ENCODE results near the gene TECPR1. TPM values are rescaled to one million over a fixed set of nuclear protein-coding genes. Genes with fewer than 3 reads are reported as not detected.

The TECPR1 gene
- total RNA-seq, 1 experiment from 2014 or later = 21.5 TPM

DNA sequence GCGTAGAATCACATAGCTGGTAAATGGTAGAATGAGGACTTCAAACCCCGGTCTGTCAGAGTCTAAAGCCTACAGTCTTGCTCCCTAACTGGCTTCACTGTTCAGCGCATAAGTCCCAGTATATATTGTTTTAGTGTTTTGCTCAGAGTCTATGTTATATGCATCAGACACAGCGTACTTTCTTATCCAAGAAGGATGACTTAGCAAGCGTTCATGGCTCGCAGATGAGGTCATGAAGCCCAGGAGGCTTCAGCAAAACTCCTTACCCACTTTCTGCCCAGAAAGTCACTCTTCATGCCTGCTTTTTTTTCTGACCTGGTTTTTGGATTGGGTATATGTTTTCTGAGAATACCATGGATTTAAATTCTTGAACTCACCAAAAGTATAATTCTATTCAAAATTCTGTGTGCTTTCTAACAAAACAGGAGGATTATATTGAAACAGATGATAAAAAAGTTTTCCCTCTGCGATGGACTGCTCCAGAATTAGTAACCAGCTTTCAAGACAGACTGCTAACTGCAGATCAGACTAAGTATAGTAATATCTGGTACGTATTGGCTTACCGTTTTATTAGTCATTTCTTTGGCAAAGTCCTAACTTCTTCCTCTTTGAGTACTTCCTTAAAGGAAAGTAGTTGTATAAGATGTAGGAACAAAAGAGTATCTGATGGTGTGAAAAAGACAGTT is 65.4 kb downstream of the TECPR1 start (continued):
- TF ChIP-seq FOXJ3 (CRISPR knock-in tag; IDR thresholded peaks at IDR 0.05; ENCODE audit: borderline replicate concordance) (no peak), EMX1 (CRISPR knock-in tag; IDR thresholded peaks at IDR 0.05) (no peak), TCF7 (CRISPR knock-in tag; IDR thresholded peaks at IDR 0.05; ENCODE audit: low read depth) (no peak), ZNF232 (CRISPR knock-in tag; IDR thresholded peaks at IDR 0.05) (no peak), TEAD4 (CRISPR knock-in tag; IDR thresholded peaks at IDR 0.05) (no peak)
- TF ChIP-seq, protein P1, sequence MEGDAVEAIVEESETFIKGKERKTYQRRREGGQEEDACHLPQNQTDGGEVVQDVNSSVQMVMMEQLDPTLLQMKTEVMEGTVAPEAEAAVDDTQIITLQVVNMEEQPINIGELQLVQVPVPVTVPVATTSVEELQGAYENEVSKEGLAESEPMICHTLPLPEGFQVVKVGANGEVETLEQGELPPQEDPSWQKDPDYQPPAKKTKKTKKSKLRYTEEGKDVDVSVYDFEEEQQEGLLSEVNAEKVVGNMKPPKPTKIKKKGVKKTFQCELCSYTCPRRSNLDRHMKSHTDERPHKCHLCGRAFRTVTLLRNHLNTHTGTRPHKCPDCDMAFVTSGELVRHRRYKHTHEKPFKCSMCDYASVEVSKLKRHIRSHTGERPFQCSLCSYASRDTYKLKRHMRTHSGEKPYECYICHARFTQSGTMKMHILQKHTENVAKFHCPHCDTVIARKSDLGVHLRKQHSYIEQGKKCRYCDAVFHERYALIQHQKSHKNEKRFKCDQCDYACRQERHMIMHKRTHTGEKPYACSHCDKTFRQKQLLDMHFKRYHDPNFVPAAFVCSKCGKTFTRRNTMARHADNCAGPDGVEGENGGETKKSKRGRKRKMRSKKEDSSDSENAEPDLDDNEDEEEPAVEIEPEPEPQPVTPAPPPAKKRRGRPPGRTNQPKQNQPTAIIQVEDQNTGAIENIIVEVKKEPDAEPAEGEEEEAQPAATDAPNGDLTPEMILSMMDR (IDR thresholded peaks at IDR 0.05) = no peak
- TF ChIP-seq, protein P2, sequence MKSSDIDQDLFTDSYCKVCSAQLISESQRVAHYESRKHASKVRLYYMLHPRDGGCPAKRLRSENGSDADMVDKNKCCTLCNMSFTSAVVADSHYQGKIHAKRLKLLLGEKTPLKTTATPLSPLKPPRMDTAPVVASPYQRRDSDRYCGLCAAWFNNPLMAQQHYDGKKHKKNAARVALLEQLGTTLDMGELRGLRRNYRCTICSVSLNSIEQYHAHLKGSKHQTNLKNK (CRISPR knock-in tag; IDR thresholded peaks at IDR 0.05) = no peak

DNA sequence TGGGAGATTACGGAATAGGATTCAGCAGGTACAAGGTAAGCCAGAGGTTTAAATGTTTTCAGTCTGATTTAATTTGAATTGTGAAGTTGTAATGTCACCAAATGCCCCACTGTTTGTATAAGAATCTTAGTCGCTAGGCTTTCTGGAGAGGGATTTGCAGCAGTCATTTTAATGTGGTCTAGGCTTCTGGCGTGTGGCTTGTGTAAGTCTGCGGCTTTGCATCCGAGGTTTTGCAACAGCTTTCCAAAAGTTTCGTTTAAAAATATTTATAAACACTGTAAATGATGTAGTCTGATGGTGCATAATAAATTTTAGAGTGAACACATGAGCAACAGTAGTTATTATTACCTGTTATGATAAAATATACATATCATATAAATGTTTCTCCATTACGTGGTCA is 66.9 kb downstream of the TECPR1 start:
- no peaks in the 10 kb centered on the region for H3K27me3 Mint-ChIP-seq (ENCODE audit: low read depth)
- H3K27ac Mint-ChIP-seq = no peak overlapping the region
- CTCF ChIA-PET = no interaction called here
- peaks cover 3% of the 10 kb centered on the region; the same call in 1 of the 2 replicates for H3K9me3 Mint-ChIP-seq
- peaks cover 16% of the 10 kb centered on the region; the same call in 1 of the 2 replicates for H3K36me3 Mint-ChIP-seq
- TF ChIP-seq ZNF263 (CRISPR knock-in tag; IDR thresholded peaks at IDR 0.05; ENCODE audit: low read depth) (no peak), ESRRA (CRISPR knock-in tag; IDR thresholded peaks at IDR 0.05; ENCODE audit: borderline replicate concordance) (no peak), RELA (CRISPR knock-in tag; IDR thresholded peaks at IDR 0.05; ENCODE audit: borderline replicate concordance) (no peak), KAT7 (CRISPR knock-in tag; IDR thresholded peaks at IDR 0.05; ENCODE audit: borderline replicate concordance) (no peak), SOX15 (CRISPR knock-in tag; IDR thresholded peaks at IDR 0.05) (no peak), HMGA2 (CRISPR knock-in tag; IDR thresholded peaks at IDR 0.05) (no peak), TEAD1 (CRISPR knock-in tag; IDR thresholded peaks at IDR 0.05) (no peak), TEAD4 (CRISPR knock-in tag; IDR thresholded peaks at IDR 0.05) (no peak), CBFB (CRISPR knock-in tag; IDR thresholded peaks at IDR 0.05; ENCODE audit: low read depth) (no peak), ZNF219 (CRISPR knock-in tag; IDR thresholded peaks at IDR 0.05; ENCODE audit: borderline replicate concordance) (no peak)
- TF ChIP-seq, protein P3, sequence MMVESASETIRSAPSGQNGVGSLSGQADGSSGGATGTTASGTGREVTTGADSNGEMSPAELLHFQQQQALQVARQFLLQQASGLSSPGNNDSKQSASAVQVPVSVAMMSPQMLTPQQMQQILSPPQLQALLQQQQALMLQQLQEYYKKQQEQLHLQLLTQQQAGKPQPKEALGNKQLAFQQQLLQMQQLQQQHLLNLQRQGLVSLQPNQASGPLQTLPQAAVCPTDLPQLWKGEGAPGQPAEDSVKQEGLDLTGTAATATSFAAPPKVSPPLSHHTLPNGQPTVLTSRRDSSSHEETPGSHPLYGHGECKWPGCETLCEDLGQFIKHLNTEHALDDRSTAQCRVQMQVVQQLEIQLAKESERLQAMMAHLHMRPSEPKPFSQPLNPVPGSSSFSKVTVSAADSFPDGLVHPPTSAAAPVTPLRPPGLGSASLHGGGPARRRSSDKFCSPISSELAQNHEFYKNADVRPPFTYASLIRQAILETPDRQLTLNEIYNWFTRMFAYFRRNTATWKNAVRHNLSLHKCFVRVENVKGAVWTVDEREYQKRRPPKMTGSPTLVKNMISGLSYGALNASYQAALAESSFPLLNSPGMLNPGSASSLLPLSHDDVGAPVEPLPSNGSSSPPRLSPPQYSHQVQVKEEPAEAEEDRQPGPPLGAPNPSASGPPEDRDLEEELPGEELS (CRISPR knock-in tag; IDR thresholded peaks at IDR 0.05) = no peak
- TF ChIP-seq, protein P4, sequence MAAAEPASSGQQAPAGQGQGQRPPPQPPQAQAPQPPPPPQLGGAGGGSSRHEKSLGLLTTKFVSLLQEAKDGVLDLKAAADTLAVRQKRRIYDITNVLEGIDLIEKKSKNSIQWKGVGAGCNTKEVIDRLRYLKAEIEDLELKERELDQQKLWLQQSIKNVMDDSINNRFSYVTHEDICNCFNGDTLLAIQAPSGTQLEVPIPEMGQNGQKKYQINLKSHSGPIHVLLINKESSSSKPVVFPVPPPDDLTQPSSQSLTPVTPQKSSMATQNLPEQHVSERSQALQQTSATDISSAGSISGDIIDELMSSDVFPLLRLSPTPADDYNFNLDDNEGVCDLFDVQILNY (CRISPR knock-in tag; IDR thresholded peaks at IDR 0.05) = no peak
- TF ChIP-seq, protein P5, sequence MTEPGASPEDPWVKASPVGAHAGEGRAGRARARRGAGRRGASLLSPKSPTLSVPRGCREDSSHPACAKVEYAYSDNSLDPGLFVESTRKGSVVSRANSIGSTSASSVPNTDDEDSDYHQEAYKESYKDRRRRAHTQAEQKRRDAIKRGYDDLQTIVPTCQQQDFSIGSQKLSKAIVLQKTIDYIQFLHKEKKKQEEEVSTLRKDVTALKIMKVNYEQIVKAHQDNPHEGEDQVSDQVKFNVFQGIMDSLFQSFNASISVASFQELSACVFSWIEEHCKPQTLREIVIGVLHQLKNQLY (CRISPR knock-in tag; IDR thresholded peaks at IDR 0.05) = no peak
- TF ChIP-seq, protein P1 (IDR thresholded peaks at IDR 0.05) = no peak
- TF ChIP-seq, protein P6, sequence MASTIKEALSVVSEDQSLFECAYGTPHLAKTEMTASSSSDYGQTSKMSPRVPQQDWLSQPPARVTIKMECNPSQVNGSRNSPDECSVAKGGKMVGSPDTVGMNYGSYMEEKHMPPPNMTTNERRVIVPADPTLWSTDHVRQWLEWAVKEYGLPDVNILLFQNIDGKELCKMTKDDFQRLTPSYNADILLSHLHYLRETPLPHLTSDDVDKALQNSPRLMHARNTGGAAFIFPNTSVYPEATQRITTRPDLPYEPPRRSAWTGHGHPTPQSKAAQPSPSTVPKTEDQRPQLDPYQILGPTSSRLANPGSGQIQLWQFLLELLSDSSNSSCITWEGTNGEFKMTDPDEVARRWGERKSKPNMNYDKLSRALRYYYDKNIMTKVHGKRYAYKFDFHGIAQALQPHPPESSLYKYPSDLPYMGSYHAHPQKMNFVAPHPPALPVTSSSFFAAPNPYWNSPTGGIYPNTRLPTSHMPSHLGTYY (CRISPR knock-in tag; IDR thresholded peaks at IDR 0.05) = no peak
- H3K4me1 Mint-ChIP-seq = peaks cover 16% of the 10 kb centered on the region
- ATAC-seq (no peak), DNase-seq (ENCODE audit: low spot score) (no peak)
- no peak overlapping the region for H3K4me3 Mint-ChIP-seq
- POLR2A ChIA-PET = no interaction called here
